ENCODE results near the gene BRICD5.
A peak's percentile ranks its signal among the peaks of the same experiment; 100 is the strongest.
"Not testable (repeated sequence)": the region's sequence is repeated elsewhere in the genome, so short reads cannot be mapped to it uniquely, and the experiment has no call there.

BRICD5 gene

DNA sequence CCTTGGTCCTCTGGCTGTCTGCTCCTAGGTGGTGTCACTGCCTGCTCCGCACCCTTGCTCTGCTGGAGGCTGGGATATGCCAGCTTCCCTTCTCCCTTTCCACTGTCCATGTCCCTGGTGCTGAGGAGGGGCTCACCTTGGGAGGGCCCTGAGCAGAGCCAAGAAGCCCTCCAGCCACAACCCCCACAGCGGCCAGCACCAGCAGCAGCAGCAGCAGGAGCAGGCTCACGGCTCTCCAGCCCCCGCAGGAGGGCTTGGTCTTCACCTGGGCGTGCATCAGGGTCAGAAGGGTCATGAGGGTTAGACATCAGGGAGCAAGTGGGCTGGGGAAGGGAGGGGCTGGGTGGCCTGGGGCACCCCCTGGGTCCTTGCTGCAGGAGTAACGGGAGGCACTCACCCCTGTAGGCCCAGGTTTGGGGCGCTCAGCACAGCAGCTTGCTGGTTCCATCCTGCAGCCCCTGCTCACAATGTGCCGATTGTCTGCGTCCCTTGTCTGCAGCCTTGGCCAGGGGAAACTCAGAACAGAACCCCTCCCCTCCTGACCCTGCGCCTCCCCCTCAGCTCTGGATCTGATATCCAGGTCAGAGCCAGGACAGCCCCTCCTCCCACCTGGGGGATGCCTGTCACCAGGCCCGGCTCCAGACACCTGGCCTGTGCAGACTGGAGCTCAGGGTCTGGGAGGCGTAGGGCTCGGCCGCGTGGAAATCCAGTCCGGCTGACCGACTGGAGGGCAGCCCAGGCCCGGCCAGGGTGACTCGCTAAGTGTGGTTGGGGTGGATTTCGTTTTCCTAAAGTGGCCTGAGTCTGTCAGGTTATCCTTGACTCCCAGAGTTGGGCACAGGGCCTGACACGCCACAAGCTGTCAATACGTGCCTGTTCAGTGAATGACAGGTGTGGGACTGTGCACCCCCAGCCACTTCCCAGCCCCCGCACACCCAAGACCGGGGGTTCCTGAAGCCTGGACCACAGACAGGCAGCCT is at the start of gene BRICD5:
BRICD5 (minus strand) TSS at position 478 of the 980 bp plus-strand sequence; CDS start at position 448, 30 bp downstream.
- no peak for DNase-seq (ENCODE audit: low spot score)

- DNase-seq (ENCODE audit: low spot score), result no peak
Measured at GRCh38 chr16:2260250-2260649, 49.6 kb upstream of the BRICD5 start.

- not testable (repeated sequence) for DNase-seq (ENCODE audit: low spot score)
Measured at GRCh38 chr16:2258530-2258929, 47.9 kb upstream of the BRICD5 start.

DNA sequence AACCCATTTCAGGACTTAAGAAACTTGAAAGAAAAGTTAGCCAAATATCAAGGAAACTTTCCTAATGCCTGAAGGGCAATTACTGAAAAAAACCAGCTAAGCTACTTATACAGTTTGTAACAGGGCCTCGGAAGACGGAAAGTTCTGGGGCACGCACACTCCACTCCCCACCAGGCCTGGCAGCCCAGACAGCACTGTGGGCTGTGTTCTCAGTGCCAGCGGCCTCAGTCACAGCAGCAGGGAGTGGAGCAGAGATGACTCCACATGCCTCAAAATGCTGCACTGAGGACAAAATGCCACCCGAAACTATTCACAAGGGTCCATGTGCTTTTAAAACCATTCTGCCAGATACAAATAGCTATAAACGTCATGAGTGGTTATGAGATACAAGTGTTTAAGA is 47.1 kb upstream of the BRICD5 start:
- DNase-seq (ENCODE audit: low spot score), result no peak

DNA sequence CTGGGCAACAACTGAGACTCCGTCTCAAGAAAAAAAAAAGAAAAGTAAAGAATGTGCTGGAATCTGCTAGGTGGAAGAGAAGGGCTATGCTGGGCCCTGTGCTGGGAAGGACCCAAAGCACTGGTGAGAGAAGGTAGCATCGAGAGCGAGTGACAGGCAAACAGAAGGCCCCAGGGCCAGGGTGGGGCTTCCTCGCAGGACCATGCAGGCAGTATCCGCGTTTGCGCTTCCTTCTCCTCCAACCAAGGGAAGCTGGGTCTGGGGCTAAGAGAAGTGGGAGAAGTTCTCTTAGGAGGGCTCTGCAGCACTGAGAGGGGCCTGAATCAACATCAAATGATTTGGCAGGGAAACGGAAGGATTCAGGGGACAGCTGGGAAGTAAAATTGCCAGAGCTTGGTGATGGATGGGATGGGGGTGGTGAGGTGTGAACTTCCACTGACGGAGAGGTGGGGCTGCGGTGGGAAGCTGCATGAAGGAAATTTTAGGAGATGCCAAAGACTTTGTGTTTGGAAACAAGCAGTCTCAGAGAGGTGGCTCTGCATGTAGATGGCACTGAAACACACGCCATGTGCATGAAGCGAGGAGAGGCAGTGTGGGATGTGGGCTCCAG is 46.0 kb upstream of the BRICD5 start:
- no peak for DNase-seq (ENCODE audit: low spot score)

DNA sequence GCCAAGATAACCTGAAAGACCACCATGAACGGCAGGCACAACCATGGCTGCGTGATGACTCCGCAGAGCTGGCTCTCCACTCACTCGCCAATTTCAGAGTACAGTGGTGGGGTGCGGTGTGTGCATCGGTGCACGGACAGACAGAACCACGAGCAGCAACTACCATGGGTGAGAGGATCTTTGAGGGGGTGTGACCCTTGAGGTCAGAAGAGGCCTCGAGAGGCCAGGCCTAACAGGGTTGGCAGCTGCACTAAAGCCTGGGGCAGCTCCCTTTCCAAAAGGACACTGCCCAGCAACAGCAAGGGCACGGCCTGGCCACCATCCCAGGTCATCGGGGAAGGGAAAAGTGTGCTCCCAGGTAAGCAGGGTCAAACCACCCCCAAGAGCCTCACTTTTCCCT is 42.6 kb upstream of the BRICD5 start:
- DNase-seq (ENCODE audit: low spot score), result no peak

DNA sequence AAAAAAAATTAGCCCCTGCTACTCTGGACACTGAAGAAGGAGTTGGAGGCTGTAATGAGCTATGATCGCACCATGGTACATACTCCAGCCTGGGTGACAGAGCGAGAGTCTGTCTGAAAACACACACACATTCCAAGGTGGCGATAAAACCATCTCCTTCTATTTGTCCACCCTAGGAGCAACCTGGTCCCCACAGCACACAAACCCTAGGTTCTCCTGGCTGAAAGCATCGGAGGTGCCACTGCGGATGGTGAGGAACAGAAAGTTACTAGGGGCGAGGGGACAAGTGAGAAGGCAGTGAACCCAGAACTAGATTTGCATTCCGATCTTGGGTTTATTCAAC is 42.1 kb upstream of the BRICD5 start:
- no peak for DNase-seq (ENCODE audit: low spot score)

DNA sequence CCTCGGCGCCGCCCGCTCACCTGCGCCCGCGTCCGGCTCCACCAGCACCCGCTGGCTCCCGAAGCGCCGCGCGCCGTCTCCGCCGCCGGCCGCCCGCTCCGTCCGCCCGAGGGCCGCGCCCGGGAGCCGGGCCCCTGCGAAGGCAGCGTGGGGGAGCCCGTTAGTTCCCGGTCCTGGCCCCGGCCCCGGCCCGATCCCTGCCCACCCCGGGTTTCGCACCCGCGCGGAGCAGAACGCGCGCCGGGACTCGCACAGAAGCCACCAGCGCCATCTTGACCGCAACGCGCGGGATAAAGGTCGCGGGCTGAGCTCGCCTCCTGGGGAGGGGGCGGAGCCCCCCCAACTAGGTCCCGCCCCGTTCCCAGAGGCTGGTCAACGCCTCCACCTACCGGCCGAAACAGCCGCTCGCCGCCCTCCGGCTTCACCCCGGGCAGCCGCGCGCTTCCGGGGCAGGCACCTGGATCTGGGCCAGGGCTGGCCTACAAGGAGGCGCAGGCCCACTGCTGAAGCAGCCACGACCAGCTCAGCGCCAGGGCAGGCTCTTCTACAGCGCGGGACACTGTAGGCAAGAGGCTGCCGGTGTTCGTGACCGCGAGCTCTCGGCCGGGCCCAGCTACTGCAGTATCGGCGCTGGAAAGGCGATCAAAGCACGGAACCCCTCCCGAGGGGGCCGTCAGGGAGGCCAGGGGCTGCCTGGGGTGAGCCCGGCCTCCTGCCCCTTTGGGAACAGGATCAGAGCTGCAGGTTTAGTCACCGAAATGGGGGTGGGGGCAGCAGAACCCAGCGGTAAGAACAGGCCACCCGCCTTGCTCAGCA is 40.8 kb upstream of the BRICD5 start, which contains the start of gene ECI1:
ECI1 (minus strand) TSS at position 292 of the 816 bp plus-strand sequence; CDS start at position 271, 21 bp downstream.
- DNase-seq (ENCODE audit: low spot score), result peak; percentile 98

GRCh38 chr16:2250652-2251295 is 40.1 kb upstream of the BRICD5 start:
- peak; percentile 42 for DNase-seq (ENCODE audit: low spot score)

DNA sequence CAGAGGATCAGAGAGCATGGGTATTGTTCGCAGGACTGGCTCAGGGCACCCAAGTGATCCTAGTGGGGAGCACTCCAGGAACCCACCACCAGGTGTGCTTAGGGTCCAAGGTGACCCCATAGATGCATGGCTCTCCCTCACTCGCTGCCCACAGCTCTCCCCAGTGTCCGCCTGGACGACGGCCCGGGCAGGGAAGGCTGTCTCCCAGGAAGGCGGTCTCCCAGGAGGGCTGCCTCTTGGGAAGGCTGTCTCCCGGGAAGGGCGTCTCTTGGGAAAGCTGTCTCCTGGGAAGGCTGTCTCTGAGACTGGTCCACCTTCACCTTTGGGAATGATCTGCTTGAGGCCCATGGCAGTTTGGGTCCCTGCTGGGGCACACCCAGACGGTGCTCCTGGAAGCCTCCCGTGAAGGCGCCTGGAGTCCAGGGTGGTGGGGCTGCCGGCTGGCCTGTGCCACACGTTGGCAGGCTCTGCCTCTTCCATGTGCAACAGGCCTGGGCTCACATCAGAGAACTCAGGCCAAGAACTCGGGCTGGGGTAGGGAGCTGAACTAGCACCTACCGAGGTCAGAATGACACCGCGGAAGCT is 35.7 kb upstream of the BRICD5 start:
- DNase-seq (ENCODE audit: low spot score), result no peak

DNA sequence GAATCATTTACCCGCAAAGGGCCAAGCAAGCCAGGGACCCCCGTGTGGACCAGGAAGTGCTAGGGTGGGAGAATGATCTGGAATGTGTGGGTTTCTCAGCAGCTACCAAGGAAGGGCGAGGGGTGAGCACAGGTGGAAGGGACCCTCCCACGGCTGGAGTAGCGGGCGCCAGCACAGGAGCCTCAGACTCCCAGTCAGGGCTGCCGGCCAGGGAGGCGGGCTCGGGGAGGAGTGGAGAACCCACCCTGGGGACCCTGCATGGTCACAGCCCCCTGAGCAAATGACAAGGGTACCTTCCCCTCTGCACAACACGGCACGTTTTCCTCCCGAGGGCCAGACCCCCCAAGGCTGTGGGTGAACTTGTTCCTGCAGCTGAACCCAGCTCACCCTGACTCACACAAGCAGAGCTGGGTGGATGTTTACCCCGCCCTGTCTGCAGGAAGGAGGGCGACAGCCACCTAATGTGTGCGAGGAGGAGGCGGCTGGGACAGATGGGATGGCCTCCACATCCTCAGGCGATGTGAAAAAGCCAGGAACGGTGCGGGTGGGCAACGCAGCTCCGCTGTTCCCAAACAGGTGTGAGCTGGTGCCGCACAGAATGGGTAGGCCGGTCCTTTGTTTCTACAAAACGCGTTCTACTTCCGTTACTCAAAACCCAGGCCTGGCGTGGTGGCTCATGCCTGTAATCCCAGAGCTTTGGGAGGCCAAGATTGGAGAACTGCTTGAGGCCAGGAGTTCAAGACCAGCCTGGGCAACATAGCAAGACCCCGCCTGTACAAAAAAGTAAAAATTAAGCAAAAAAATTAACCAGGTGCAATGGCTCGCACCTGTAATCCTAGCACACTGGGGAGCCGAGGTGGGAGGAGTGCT is 34.5 kb upstream of the BRICD5 start:
- DNase-seq (ENCODE audit: low spot score), result no peak

- DNase-seq (ENCODE audit: low spot score), result no peak
Measured at GRCh38 chr16:2244301-2244700, 33.6 kb upstream of the BRICD5 start.

- DNase-seq (ENCODE audit: low spot score), result no peak
Measured at GRCh38 chr16:2243781-2244180, 33.1 kb upstream of the BRICD5 start.

DNA sequence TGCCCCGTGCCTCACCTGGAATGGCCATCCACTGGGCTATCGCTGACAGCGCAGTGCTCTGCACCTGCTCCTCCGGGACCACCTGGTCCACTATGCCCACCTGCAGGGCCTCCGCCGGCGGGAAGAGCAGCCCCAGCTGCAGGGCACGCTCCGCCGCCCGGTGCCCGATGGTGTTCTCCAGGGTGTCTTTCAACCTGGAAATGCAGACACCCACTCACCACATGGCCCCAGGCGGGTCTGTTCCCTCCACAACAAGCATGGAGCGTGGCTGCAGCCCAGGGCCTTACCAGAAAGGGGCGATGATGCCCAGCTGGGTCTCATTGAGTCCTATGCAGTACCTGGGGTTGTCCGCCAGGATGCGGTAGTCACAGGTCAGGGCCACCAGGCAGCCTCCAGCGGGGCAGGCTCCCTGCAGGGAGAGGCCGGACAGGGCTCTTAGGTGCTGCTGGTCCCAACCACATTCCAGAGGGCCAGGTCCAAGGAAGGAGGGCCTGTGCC is 32.4 kb upstream of the BRICD5 start:
- DNase-seq (ENCODE audit: low spot score), result no peak

- DNase-seq (ENCODE audit: low spot score), result no peak
Measured at GRCh38 chr16:2242598-2242997, 31.9 kb upstream of the BRICD5 start.

- not testable (repeated sequence) for DNase-seq (ENCODE audit: low spot score)
Measured at GRCh38 chr16:2240331-2240730, 29.7 kb upstream of the BRICD5 start.

- no peak for DNase-seq (ENCODE audit: low spot score)
Measured at GRCh38 chr16:2238838-2239675, 28.4 kb upstream of the BRICD5 start.

GRCh38 chr16:2238150-2238837 is 27.6 kb upstream of the BRICD5 start:
- no peak for DNase-seq (ENCODE audit: low spot score)

Data from LoVo (cell line).